GM19023 (cell line): Measurements from ENCODE around the gene CASD1.

Source experiments
- ATAC-seq: cut with Tn5 transposase; IDR thresholded peaks from one replicate; pipeline ENCODE4 v1.9.1; 2021; ENCODE audit warnings: mild to moderate bottlenecking, moderate library complexity; ENCODE audit not compliant: unreplicated experiment

Gene CASD1

DNA sequence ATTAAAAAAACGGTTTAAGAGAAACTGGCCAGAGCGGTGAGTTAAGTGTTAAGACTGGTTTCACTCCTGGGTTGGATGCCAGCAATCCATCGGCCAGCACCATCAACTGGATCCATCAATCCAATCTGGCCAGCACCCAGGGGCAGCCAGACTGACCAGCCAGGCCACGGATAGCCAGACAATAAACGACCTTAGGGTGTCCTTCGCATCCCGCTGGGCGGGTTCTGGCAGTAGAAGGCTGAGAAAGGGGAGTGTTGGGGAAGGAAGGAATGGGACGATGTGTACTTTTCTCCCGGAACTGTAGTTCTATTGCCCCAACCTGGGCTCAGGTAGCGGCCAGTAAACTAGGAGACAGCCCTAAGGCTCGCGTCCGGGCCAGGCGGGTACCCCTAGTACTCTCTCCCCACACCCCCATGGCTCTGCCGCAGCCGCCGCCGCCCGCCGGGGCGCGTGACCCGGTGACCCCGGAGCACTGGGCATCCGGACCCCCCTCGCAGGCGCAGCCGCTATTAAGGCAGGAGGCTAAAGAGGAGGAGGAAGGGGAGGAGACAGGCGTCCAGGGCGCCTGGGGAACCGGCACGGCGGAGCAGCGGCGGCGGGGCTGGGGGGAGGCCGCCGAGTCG lies at the start of gene CASD1:
CASD1 (plus strand) TSS at position 546 of the 623 bp plus-strand sequence. CDS start 276 bp downstream, outside the sequence.
- ATAC-seq = peak; percentile 65

DNA sequence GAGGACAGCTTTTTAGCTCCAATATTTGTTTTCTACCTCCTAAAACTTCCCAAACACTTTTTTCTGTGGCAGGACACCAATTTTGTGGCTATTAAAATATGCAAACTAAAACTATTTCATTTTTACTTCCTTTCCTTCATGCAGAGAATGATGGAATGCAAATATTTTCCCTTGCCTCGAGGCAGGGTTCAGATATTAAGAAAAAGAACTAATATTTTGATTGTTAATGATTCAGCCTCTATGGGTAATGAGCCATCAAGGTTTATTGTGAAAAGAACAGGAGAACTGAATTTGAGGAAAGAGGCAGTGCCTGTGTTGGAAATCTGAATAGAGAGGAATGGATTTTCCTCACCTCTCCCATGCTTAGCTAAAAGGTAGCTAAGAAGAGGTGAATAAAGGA lies 43.1 kb upstream of the CASD1 start:
- ATAC-seq = no peak

DNA sequence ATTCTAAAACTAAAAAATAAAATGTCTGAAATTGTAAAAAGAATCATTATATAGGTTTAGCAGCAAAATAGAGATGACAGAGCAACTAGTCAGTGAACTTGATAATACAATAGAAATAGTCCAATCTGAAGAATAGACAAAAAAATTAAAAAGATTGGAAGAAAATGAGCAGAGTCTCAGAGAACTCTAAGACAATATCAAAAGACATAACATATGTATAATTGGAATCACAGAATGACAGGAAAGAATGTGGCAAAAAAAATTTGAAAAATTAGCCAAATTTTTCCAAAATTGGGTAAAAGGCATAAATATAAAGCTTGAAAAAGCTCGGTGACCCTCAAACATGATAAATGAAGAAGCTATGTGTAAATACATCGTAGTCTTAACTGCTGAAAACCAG lies 38.0 kb upstream of the CASD1 start:
- ATAC-seq = no peak

DNA sequence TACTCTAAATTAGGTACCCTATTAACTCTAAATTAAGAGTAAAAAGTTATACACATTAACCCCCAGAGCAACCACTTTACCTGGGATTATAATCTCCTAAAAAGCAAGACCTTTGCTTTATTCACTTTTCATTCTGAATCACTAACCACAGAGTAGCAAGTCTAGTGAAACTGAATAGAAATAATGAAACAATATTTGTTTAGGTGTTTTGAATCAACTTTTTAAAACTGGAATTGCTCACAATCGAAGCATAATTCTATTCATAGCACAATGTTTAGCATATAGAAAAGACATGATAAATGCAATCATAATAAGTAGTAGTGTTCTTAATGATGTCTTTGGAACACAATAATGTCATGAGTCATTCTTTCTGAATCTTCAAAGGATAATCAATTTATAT lies 37.0 kb upstream of the CASD1 start:
- no peak for ATAC-seq

DNA sequence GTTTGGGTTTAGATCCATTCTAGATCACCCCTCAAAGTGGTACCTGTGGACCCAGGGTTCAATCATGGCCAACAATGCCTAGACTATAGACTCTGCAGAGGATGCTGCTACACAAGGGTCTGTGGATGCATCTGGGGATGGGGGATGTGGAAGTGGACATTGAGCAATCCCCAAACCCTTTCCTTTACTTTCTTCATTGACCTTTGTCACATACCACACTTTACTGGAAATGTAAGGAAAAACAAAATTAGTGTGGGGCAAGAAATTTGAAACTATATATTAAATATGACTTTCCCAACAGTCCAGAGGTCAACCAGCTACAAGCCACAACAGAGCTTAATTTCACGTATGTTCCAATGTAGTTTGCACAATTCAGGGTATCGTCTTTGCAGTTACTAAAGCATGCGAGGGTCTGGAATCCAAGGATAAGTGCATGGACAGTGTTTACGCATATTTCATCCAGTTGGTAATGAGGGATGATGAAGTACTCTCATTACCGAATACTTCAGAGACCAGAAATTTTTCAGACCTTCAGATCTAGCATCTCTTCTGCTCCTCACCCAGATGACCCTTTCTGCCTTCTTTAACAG lies 33.3 kb upstream of the CASD1 start:
- ATAC-seq = no peak

DNA sequence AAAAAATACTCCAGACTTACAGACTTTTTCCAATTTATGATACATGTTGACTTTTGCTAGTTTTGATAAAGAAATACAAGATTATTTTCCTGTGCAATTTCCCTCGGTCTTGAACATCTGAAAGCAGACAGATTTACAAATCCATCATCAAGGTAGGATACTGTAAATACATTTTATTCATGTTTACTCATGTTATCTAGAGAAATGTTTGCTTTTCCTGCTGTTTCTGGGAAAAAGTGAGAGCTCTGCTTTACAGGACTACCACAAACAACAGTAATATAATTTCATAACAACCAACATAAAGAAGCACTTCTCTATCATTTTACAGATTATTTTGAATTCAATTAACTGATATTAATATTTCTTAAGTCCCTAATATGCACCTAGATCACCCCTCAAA lies 31.7 kb upstream of the CASD1 start:
- no peak for ATAC-seq

DNA sequence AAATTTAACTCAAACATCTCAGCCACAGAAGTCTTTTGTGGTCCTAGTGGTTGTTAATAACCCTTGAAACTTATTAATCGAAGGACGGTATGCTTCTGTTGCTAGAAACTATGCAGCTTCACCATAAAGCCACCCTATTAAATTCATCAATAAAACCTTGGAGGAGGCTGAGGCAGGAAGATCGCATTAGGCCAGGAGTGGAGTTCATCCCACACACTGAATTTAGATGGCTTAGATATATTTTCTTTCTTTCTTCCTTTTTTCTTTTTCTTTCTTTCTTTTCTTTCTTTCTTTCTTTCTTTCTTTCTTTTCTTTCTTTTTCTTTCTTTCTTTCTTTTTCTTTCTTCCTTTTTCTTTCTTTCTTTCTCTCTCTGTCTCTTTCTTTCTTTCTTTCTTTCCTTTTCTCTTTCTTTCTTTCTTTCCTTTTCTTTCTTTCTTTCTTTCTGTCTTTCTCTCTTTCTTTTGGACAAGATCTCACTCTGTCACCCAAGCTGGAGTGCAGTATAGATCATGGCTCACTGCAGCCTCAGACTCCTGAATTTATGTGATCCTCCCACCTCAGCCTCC lies 30.9 kb upstream of the CASD1 start:
- no peak for ATAC-seq

DNA sequence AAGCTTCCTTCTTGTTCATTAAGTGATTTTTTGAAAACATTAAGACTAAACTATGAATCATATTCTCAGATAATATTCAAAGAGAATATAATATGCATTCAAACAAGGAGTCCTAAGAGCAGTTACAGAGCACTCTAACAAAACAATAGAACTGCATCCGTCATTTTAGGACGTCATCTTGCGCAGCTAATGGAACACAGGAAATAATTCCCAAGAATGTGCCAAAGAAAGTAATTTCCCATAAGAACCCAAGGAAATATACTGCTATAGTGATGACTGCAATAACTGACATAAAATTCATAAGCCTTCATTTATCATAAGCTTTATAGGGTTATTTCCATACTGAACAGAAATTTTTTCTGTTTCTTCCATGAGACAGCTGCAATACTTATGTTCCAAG lies 28.3 kb upstream of the CASD1 start:
- ATAC-seq = no peak

DNA sequence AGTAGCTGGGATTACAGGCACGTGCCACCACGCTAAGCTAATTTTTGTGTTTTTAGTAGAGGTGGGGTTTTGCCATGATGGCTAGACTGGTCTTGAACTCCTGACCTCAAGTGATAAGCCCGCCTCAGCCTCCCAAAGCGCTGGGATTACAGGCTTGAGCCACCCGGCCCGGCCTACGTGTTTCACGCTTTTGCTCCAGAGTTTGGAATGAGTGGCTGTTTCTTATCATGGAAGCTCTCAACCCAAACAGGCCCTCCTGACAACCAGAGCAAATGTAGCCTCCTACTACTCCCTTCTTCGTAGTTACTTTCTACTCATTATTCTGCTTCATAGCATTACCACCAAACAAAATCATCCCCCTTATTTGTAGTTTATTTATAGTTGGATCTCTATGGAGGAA lies 26.8 kb upstream of the CASD1 start:
- no peak for ATAC-seq

DNA sequence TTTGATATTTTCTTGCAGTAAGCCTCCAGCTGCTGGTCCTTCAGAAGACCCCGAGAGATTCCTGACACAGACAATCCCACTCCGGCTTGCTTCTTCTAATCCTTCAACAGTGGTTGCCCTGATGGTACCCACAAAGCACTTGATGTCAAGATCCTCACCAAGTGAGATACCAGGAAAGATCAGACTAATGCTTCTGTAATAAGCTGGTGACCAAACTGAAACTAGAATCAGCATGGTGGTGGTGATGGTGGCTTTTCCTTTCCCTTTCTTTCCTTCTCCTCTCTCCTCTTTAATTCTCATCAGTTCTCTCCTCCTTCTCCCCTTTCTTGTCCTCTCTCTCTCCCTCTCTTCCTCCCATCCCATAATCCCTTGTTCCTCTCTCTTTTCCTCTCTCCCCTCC lies 25.8 kb upstream of the CASD1 start:
- no peak for ATAC-seq

DNA sequence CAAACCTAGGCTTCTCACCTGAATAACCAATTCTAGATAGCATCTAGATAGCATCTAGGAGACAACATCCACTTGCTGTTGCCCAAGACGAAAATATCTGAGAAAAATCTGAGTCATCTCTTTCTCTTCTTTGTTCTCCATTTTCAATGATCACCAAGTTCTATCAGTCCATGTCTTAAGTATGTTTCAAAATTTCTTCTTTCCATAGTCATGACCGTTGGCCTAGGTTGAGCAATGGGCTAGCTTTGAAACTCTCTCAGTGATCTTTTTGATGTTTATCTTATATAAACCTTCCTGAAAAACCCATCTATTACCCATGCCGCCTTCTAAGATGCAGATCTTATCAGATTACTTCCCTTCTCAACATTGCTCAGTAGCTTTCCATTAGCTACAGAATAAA lies 23.4 kb upstream of the CASD1 start:
- ATAC-seq = no peak

DNA sequence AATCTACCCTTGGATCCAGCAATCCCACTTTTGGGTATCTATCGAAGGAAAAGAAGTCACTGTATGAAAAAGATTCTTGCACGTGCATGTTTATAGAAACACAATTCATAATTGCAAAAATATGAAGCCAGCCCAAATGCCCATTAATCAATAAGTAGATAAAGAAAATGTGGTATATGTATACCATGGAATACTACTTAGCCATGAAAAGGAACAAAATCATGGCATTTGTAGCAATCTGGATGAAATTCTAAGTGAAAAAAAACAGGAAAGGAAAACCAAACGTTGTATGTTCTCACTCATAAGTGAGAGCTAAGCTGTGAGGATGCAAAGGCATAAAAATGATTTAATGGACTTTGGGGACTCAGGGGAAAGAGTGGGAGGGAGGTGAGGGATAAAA lies 18.2 kb upstream of the CASD1 start:
- ATAC-seq = no peak

DNA sequence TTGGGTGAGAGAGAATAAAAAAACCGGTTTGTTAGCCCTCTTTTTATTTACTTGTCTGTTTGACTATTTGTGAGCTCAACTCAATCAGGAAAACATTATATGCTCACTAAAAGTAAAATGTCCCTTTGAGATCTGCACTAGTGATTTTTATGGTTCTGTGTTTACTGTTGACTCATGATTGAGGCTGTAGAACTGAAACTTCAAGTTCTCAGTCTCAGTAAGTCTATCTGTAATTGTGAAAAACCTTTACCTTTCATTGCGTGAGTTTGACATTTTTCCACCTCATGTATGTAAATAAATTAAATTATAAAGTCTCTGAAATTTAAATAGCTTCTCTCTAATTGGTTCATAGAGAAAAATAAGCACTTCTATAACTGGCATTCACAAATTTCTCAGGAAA lies 17.0 kb upstream of the CASD1 start:
- peak; percentile 97 for ATAC-seq

DNA sequence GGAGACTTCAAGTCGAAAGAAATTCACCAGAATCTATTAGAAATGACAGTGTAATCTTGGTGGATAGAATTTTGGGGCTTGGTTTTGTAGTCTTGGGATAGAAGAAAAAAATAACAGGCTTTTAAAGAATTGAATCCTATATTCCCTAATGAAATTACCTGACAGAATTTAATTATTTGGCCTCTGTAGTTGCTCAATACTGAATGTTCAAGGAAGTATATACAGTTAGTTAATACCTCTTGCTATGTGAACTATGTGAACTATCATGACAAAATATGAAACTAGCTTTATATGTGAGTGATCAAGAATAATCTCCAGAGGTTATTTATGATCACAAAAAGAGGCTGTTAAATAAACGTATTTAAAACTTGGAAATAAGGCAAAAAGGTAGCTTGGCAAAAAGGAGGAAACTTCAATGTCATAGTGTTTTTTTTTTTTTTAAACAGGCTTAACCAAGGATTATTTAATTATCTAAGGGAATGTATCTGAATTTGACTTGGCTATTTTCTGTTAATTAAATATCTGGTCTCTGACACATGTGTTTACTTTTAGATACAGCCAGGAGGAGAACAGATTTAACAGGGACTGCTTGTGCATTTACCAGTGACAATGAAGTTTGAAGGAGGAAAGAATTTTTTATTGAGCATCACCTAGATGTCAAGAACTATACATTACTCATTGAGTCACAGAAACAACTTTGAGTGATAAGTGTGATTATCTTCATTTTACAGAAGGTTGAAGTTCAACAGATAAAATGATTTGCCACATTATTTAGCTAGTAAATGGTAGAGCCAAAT lies 11.5 kb upstream of the CASD1 start:
- ATAC-seq = no peak

DNA sequence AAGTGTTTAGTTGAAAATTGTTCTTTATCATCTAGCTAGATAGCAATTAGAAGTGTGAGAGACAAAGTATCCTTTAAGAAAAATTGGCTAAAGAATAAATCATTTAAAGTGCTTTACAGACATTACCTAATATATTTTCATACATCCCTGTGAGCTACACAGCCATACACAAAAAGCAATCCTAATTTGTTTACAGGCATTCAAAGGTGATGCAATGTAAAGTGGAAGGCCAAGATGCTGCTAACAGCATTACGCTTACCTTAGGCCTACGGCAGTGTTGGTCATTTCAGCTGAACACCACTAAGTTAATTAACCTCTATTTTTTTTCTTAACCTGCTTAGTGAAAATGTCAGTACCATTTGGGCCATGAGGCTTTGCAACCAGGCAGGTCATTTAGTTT lies 10.7 kb upstream of the CASD1 start:
- ATAC-seq = no peak

DNA sequence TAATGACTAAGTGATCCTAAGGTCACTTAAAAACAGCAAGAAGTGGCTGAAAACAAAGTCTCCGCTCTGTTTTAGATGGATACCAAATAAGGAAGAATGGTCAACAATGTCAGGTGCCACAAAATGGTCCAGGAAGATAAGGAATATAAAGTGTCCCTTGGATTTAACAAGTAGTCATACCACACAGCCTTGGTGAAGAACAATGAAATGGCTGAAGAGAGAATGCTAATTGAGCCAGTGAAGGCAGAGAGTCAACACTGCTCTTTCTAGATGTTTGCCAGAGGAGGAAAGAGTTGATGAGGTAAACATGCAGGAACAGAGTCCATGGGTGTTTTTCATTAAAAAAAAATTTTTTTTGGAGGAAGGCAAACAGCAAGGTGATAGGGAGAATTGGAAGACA lies 2.1 kb upstream of the CASD1 start:
- ATAC-seq = no peak

DNA sequence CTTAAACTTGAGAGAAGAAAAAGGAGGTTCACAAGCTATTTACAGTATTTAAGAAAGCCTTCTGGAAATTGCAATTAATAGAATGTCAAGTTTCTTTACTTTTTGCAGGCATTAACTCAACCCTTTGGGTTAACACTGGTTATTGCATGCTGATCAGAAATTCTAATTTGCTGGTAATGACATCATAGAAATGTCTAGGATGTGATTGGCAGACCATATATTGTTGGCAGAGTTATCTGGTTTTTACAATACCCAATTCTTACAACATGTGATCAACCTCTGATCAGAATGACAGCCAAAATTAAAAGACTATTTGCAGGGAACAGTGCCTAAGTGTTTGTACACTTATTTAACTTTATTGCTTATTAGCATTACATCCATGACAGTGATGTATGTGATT lies 1.6 kb upstream of the CASD1 start:
- ATAC-seq = no peak

DNA sequence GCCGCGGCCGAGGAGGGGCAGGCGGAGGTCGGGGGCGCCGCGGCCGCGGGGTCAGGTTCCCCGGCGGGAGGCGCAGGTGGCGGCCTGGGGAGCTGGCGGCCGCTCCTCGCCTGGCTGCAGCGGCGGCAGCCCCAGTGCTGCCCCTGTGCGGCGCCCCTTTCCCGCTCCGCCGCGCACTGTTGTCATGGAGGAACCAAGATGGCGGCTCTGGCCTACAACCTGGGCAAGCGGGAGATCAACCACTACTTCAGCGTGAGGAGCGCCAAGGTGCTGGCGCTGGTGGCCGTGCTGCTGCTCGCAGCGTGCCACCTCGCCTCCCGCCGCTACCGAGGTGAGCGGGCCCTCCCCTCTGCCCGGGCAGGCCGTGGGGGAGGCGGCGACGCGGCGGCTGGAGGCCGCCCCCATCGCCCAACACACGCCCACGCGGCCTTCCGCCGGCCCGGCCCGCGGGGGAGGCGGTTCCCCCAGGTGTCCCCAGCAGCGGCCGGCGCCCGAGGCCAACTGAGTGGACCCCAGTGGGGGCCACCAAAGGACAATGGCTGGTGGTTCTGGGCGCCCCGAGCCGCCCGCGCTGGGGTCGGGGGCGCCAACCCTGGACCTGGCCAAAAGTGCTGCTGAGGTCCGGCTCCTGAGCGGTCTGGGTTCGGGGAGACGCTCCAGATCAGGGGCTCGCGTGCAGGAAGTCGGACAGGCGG lies 425 bp downstream of the CASD1 start:
- ATAC-seq = peak; percentile 75

DNA sequence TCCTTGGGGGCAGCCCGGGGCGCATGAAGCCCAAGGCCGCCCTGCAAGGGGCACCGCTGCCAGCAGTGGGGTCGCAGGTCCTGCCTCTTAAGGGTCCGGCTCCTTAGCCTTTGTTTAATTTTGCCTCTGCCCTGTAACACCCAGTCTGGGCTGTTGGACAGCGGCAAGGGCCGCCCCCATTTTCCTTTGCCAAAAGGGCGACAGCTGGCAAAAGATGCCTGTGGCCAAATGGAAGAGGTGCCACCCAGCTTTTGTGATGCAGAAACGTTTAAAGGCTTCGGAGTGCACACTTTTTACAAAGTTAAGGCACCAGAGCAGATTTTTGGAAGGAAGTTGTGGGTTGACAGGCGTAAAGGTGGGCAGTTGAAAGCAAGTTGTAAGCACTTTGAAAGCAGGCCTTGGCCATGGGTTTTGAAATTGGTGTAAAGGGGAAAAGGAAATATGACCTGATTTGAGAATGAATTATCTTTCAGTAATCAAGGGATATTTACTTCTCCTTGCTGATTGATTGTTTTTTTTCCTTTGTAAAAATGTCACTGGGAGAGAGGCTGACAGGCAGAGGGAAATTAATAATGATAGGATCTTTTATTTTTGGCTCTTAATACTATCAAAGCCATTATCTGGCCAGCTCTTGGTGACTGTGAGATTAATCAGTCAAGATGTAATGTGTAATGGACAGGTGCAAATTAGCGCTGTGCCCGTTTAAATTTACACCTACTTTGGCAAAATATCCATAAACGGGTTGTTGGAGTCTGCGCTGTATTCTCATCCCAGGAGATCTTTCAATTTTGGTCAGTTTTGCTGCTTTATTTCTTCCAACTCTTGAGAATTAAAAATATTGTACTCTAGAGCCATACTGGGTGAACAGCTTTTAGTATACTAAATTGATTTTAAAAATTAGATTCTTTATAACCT lies 1.2 kb downstream of the CASD1 start:
- peak; percentile 22 for ATAC-seq

DNA sequence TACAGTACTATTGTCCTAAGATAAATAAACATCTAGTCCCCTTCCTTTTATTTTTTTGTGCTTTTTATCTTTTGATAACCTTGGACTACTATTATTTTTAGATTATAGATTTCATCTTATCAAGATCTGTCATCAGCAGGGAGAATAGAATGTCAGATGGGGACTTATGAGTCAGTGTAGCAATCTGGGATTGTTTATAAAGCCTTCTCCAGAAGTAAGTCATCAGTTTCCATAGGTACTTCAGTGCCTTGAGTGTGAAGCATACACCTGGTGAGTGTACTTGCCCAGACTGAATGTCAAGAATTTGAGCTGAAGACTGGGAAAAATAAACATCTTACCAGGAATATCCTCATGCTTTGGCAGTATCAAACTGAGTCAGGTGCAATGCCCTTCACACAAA lies 2.1 kb downstream of the CASD1 start:
- no peak for ATAC-seq
